Stimulated activated naive CD8-positive, alpha-beta T cell treated with anti-CD3 and anti-CD28 coated beads, Interleukin-15, Interleukin-2, amounts not matched to agents 100 U/mL and 50 U/mL, for 24 hours (primary cell): ENCODE measurements around the gene CCDC88C.

Experiments
- ATAC-seq: fragments of 150-1000 bp; cut with Tn5 transposase; one replicate; pipeline ENCODE4 v1.10.0; 2021
- DNase-seq: peaks from one replicate; pipeline ENCODE4 v3.0.0; 2021

The CCDC88C gene

DNA sequence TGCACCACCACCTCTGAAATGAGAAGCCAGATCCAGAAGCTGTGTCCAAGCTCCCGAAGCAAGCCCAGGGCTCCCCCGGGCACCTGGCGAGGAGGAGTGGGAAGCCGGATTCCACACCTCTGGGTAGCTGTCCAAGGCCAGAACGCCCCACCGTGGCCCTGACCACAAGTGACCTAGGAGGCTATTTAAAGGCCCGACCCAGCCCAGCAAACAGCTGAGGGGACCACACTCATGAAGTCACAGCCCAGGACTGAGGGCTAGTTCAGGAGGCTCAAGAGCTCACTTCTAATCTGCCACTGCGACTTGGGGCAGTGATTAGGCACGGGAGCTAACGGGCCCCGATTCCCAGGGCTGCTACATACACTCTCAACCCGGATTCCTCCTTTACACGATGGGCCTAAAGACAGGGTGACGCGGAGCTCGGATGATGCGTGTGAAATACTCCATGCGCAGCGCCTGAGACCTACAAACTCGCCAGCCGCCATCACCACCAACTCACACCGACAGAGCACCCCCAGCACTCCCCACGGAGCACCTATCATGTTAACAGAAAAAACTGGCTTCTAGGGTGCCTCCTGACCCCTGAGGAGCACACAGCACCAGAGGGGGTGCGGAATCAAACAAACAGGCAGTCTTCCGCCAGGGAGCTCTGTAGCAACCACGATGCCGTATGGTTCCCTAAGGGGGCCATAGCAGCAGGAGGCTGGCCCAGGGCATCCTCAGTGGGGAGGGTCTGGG lies 89.1 kb downstream of the CCDC88C start:
- no peak for DNase-seq
- no peak for ATAC-seq

DNA sequence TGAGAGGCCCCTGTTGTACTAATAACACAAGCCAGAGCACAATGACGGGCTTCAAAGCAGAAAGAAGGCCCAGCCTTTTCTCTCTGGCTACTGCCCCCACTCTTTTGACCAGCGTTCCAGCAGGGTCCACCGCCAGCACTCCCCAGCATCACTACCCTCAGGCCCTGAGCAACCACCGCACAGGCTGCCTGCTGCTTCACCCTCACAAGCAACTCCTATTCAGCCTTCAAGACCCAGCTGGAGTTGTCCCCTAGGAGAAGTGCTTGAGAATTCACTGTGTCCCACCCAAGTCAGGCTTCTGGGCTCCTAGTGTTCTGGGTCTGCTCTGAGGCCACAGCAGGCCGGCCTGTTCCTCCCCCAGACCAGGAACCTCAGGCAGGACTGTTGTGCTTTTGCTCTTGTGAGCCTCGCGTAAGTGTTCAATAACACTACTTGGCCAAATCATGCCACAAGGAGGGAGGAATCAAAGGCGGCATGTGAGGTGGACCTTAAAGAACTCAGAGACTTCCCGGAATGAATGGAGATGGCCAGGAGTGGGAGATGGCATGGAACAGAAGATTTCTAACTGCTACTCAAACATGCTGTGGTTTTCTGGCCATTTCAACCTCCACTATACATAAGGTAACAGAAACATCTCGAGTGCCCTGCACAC lies 89.8 kb downstream of the CCDC88C start:
- ATAC-seq (no peak), DNase-seq (no peak)

DNA sequence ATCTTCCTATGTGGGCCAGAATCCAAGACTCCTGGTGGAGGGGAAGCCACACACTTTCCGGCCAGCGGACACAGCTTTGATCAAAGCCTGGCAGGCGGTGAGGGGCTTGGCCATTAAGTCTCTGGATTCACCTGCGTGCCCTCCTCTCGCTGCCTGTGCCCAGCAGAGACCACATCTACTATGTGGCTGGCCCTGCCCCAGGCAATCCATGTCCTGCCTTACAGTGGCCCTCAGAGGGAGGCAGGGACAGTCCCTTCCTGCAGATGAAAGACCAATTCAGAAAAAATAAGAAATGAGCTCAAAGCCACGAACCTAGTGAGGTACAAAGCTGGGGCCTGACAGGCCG lies 90.4 kb downstream of the CCDC88C start:
- no peak for ATAC-seq
- DNase-seq: no peak

DNA sequence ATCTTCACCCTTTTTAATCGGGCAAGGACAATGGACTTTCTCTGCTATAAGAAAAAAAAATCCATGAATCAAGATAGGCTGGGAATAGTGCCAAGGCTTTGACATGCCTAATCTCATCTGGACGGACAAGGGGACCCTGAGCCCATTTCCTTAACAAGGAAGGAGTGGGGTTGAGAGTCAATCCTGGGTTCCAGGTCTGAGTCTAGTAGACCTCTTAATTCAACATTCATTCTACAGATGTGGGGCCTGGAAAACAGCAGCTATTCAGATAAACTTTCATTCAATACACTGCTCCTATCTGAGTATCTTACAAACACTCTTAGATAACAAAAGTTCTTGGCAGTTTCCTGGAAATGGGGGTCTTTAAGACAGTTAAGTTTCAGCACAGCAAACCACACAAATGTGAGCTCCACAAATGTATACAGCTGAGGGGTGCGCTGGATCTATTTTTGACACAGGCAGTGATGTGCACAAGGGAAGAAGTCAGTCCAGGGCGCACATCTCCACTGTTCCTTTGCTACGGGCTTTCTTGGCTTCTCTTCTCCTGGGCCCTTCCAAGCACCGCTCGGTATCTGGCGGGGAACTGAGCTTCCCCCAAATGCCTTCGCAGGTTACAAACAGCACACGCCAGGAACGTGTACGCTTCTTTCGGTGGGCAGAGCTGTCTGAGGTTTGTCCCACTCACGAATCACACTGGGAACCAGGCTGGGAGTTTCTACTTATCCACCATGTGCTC lies 90.9 kb downstream of the CCDC88C start:
- DNase-seq (no peak), ATAC-seq (no peak)

DNA sequence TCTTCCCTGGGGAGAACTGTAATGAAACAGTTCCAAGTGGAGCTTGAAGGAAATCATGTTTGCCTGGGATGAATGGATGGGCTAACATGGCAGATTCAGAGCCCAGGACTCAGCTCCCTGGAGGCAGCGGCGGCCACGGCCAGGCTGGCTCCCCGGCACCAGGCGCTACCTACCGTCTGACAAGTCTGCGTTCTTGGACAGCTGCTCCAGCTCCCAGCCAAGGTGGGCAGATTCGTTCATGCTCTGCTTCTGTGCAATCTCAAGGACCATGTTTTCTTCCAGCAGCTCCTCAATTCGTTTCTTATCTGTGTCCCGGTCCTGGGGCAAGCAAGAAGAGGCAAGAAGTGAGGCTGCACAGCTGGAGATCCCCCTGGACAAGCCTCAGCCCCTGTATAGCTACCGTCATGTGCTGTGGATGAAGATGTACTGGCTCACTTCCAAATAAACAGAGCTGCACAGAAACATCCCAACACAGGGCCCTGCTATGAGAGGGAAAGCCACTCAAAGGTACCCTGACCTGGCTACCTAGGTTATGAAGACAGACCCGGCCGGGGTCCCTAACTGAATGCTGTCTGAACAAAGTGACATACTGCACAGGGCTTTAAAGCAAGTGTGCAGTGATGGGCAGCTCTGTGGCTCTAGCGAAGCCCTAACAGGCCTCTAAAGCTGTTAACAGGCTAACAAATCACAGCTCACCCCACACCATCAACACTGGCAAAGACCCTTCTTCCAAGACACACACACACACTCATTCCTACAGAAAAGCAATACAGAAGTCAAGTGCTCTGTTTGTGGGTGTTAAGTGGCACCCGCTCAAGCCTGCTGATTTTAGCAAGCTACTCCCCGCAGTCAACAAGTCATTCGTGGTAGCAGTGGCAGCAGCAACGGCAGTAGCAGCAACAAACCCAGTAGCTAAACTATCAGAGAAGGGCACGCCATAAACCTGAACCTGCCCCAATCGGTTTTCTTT lies 92.7 kb downstream of the CCDC88C start:
- ATAC-seq (no peak), DNase-seq (no peak)

DNA sequence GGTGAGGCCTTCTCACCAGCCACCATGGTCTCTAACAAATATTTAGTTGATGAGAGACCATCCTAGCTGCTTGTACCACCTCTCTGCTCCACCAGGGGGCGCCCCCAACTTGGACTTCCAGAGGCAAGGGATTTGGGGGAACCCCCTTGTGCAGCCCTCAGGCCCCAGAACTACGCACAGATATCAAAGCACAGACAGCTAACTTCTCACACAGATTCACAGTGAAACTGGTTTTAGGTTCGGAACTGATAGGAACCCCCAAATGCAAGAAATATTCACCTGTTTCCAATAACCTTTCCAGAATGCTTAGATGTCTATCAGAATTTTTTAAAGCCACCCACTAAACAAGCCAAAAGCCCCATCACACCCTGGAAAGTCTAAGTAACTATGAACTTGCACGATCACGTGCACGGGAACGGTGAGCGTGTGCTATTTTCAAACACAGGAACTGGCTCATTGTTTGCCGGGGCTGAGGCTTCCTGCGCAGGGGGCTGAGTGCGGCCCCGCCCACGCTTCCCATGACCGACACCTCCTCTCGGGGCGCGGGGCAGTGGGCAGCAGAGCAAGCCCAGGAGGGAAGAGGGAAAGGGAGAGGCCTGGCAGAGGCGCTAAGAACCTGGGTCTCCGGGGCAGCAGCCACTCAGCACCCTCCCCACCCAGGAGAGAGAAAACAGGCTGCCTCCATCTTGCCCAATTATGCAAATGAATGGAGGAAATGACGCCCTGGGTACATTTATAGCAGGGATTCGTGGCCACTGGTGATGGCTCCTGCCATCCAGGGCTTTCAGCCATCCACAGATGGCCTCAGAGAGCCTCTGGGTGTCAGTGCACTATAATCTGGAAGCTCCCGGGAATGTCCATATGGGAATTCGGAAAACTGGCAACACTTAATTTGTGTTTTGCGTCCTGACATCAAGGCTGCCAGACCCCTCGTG lies 93.7 kb downstream of the CCDC88C start:
- peak; percentile 86 for ATAC-seq
- DNase-seq: peak; percentile 96

DNA sequence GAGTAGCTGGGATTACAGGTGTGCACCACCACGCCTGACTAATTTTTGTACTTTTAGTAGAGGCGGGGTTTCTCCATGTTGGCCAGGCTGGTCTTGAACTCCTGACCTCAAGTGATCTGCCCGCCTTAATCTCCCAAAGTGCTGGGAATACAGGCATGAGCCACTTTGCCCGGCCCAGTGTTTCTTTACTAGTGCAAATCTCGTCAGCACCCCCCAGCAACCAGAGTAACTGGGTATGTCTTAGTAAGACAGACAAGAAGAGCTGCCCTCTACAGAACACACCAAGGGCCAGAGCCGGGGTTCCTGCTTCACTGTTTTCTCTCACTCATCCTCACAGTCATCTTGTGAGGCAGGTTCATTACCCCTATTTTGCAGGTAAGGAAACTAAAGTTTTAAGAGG lies 94.6 kb downstream of the CCDC88C start:
- ATAC-seq: no peak
- no peak for DNase-seq

DNA sequence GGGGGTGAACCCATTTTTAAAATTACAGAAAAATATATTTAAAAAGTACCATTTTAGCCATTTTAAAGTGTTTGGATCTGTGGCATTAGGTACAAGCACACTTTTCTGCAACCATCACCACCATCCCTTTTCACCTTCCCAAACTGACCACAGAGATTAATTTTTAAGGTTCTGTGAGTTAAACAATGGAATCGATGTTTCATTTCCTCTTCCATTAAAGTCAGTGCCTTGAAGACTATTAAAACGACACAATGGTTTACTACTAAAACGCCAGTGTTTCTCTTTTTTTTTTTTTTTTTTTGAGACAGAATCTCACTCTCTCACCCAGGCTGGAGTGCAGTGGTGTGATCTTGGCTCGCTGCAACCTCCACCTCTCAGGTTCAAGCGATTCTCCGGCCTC lies 95.0 kb downstream of the CCDC88C start:
- ATAC-seq: no peak

DNA sequence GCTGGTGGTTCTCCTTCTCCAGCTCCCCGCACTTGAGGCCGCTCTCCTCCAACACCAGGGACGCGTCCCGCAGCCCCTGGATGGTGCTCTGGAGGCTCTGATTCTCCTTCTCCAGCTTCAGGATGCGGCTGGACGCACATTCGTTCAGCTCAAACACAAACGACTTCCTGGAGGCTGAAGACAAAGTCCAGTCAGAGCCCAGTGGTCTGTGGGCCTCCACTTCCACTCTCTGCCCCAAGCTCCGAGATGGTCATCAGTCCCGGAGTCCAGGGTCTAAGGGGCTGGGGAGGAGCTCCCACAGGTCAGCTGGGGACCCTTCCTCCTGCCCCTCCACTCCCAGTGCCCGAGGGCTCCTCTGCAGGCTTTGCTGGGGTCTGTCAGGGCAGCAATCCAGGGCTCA lies 96.5 kb downstream of the CCDC88C start:
- DNase-seq: no peak
- no peak for ATAC-seq

More for the DNA sequence above, 95.0 kb downstream of the CCDC88C start:
- DNase-seq: no peak

DNA sequence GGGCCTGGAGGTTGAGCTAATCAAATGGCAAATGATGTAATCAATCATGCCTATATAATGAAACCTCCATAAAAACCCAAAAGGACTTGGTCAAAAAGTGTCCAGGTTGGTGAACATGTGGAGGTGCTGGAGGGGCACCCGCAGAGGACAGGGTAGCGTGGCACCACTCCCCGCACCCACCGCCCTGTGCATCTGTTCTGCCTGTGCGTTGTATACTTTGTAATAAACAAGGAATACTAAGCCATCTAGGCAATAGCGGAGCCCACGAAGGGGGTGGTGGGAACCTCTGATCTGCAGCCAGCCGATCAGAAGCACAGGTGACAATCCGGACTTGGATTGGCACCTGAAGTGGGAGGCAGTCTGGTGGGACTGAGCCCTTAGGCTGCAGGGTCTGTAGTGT lies 97.4 kb downstream of the CCDC88C start:
- DNase-seq (no peak), ATAC-seq (no peak)

DNA sequence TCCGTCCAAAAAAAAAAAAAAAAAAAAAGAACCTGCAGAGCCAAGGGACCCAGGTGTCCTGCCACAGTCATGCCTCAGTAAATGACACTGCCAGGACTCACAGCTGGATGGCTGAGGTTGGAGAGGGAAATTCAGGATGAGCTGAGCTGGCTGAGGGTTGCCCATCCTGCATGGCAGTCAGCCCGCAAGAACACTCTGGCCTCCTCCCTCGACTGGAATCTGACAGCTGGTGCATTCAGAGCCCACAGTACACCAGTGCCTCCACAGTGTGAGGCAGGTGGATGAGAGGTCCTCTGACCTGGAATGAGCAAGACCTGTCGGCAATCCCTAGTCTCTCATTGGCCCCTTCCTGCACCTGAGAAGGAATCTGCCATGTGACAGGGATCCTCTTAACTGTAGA lies 98.7 kb downstream of the CCDC88C start:
- DNase-seq: no peak
- no peak for ATAC-seq

DNA sequence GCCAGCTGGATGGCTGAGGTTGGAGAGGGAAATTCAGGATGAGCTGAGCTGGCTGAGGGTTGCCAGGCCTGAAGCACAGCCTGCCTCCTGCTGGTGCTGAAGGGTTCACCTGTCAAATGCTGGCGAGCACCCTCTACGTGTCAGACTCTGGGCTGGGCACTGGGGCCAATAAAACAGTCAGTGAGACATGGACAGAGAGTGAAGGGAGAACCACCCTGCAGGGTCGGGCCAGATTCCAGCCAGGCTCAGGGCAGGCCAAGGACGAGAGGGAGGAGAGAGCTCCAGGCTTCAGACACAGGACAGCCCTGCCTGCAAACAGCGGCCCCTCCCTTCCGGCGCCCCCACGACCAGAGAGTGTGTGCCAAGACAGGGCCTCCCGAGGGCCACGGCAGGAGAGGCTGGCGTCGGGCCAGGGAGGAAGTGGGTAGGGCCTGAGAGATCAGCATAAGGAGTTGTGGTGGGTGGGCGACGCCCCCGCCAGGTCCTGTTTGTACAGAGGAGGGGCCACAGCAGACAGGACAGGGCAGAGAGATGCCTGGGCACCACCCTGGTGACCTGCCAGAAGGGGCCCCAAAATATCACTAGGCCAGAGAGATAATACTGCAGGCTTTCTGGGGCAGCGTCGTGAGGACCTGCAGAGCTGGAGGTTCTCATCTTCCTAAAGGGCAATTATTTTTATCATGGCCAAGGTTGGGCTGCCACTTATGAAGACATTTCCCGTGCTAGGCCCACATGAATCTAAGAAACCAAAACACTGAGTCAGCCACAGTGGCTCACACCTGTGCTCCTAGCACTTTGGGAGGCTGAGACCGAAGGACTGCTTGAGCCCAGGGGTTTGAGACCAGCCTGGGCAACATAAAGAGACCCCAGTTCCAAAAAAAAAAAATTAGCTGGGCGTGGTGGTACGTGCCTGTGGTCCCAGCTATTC lies 100.0 kb downstream of the CCDC88C start:
- peak; percentile 92 for DNase-seq
- peak; percentile 67 for ATAC-seq

DNA sequence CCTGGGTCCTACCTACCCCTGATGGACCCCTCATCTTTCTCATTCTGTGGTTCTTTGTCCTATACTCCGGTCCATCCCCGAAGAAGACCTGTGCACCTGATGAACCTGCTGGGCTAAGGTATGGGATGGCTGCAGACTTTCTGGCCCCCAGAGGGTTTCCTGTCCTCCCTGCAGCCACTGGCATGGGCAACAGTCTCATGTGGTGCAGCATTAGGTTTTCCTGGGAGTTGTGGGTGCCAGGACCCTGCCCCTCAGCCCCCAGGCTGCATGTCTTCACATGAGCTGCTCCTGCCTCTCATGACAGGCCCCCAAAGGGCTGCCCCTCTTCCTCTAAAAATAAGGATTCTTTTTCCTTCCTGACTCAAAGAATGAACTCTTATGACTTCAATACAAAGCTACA lies 100.9 kb downstream of the CCDC88C start:
- ATAC-seq (no peak), DNase-seq (no peak)

DNA sequence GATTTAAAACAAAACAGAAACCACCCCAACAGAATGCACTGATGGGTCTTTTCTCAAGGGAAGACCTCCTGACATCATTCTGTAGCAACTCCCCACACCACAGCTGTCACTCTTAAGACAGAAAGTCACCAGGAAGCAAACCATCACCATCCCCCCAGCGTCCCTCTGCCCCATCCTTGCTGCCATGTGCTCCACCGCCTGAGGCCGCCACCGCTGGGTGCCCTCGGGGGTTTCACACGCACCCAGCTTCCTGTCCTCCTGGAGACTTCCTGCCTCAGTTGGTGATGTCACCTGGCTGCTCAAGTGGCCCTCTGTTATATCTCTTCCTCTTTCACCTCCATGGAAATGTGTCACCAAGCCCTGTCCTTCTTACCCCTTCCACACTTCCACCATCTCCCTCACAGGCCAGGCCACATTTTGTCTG lies 101.8 kb downstream of the CCDC88C start:
- ATAC-seq (peak; percentile 75), DNase-seq (peak; percentile 89)

DNA sequence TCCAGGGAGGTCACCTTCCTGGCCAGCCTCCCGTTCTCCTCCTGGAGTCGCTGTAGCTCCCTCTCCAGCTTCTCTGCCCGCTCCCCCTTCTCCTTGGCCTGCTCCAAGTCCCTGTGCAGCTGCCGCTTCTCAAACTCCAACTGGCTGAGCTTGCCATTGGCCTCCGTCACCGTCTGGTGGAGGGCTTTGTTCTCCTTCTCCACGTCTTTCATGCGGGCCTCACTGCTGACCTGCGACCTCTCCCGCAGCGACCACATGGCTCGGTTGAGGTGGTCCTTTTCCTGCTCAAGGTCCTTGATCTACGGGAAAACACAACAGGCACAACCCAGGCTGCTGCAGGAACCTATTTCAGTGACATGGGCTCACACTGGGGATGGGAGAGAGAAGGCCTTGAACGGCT lies 103.8 kb downstream of the CCDC88C start:
- ATAC-seq (no peak), DNase-seq (no peak)

DNA sequence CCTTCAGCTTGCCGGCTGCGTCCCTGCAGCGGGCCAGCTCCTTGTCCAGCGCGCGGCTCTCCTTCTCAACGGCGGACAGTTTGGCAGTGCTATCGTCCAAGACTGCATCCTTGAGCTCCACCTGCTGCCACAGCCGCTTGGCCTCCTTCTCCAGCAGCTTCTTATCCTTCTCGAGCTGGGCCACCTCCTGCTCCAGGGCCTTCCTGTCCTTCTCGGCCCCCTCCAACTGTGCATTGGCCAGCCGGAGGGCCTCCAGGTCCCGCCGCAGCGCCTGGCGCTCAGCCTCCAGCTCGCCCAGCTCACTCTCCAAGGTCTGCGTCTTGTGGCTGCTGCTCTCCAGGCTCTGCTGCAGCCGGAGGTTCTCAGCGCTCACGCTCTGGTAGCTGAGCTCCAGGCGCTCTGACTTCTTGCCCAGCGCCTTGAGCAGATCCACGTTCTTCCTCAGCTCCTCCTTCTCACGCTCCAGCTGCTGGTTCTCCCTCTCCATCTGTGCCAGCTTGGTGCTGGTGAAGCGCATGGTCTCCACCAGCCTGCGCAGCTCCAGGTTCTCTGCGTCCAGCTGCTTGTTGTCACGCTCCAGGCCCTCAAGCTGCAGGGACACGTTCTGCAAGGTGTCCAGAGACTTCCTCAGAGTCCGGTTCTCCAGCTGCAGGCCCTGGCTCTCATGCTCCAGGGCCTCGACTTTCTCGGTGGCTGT lies 104.3 kb downstream of the CCDC88C start:
- DNase-seq (no peak), ATAC-seq (no peak)

DNA sequence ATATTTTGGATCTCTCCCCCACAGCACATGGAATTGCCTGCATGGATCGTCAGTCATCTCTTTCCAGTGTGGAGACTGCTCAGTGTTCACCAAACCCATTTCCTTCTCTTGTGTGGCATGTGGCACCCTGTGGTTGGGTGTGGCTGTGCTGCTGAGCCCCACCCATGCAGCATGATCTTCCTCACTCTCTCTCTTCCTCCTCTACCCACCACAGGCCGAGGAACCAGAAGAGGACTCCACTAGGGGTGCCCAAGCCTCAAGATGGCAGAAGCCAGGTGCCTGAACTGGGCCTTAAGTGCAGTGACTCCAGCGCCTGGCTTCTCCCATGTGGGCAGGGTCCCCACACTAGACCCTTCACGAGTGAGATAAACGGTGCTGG lies 106.3 kb downstream of the CCDC88C start:
- DNase-seq (peak; percentile 56), ATAC-seq (peak; percentile 60)

DNA sequence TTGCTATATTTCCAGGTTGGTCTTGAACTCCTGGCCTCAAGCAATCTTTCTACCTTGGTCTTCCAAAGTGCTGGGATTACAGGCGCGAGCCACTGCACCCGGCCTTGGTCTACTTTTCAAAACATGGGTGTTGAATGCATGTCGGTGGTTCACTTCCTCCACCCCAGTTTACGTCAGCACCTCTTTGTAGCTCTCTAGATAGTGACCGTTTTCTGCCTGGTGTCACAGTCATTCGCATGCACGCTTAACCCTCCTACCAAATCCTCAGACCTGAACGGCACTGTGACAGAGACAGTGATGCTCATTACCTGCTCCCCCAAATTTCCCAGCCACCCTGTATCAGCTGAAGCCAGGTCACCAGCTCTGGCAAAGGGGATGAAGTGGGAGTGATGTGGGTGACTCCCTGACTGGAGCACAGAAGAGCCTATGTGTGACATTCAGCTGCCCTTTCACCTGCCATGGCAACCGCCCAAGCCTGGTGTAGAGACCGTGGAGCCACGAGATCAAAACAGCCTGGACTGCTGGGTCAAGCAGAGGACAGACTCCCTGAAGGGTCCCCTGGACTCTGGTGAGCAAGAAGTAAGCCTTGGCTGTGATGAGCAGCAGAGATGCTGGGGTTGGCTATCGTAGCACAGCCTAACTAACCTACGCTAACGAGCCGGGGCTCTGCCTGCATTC lies 106.9 kb downstream of the CCDC88C start:
- peak; percentile 64 for ATAC-seq
- DNase-seq: no peak
